GM18907 (cell line): ENCODE data around the gene TMEM132E.

Experiments used
- ATAC-seq: cut with Tn5 transposase; IDR thresholded peaks from one replicate; pipeline ENCODE4 v1.9.1; 2021; ENCODE audit warnings: mild to moderate bottlenecking, moderate library complexity; ENCODE audit not compliant: unreplicated experiment

Gene TMEM132E

GRCh38 chr17:34568953-34569352 lies 10.4 kb upstream of the TMEM132E start:
- no peak for ATAC-seq

- no peak for ATAC-seq
These were observed 9.8 kb upstream of the TMEM132E start for GRCh38 chr17:34569591-34569990.

DNA sequence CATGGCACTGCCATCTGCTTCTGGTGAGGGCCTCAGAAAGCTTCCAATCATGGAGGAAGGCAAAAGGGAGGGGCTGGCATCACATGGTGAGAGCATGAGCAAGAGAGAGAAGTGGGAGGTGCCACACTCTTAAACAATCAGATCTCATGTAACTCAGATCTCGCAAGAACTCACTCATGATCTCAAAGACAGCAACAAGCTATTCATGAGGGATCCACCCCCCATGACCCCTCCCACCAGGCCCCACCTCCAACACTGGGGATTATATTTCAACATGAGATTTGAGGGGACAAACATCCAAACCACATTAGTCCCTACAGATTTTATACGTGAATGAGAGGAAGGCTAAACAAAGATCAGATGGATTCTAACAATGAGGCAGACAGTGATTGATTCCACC lies 8.9 kb upstream of the TMEM132E start:
- no peak for ATAC-seq

DNA sequence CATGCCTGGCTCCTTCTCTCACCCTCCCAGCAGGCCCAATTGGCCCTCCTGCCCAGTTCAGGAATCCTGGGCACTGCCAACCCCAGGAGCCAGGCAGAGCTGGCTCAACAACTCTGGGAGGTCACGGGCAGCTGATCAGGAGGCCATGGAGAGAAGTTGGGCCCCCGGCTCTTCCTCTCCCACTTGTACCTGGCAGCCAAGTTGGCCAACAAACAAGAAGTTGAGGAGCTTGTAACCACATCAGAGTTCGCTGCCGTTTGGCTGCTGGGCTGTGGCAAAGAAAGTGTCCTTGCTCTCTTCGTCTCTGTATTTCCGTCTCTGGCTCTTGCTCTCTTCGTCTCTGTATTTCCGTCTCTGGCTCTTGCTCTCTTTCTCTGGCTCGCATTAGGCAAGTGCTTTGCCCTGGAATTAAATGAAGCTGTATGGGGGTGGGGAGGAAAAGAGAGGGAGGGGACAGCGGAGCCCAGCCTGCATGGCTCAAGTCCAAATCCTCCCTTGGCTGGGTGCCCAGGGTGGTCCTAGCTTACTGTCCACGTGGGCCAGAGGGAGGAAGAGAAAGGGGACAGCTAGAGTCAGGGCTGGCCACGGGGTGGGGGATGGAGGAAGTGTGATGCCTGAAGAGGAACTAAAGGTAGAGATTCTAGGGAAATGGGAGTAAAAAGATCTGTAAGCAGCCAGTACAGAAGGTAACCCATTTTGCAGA lies 7.8 kb upstream of the TMEM132E start:
- no peak for ATAC-seq

DNA sequence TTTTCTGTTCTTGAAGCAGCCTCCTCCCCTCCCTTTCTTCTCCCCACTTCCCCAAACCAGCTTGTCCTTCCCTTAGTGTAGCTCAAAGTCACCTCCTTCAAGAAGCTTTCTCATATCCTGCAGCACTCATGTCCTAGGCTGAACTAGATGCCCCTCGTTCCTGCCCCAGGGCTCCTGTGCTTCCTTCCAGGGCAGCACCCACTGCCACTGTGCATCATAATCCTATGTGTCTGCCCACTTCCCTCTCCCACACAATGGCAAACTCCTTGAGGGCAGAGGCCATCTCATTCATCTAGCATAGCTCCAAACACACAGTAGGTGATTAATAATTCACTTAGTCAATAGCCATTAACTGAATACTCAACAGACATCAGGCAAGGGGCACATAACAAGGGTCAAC lies 6.9 kb upstream of the TMEM132E start:
- no peak for ATAC-seq

DNA sequence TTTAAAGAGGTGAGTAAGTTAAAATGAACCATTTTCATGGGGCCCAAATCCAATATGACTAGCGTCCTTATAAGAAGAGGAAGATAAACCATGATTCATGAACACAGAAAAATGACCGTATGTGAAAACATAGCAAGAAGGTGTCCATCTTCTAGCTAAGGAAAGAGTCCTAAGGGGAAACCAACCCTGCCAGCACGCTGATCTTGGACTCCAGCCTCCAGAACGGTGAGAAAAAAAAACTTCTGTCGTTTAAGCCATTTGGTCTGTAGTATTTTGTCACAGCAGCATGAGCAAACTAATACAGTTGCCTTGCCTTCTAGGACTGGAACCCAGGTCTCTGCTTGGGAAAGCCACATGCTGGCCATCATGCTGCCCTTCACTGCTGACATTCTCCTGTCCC lies 4.2 kb upstream of the TMEM132E start:
- no peak for ATAC-seq

- no peak for ATAC-seq
These were observed 1.4 kb upstream of the TMEM132E start for GRCh38 chr17:34578016-34578415.

DNA sequence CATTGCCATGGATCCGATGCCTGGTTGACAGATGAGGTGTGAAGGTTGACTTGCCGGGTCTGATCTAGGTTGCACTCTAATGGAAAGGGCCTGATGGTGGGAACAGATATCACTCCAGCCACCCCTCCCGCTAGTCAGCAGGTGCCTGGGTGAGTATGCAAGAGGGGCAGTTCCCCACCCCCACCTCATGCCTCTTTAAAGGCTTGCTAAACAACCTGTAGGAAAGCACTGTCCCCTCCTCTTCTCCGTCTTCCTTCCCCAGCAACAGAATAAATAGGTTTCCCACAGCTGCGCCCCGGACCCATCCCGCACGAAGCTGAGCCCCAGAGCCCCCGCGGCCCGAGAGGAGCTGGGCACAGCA lies 746 bp upstream of the TMEM132E start:
- ATAC-seq = no peak

- no peak for ATAC-seq
These were observed 750 bp downstream of the TMEM132E start for GRCh38 chr17:34579979-34580684.

GRCh38 chr17:34580685-34581445 lies 1.5 kb downstream of the TMEM132E start:
- ATAC-seq = no peak

DNA sequence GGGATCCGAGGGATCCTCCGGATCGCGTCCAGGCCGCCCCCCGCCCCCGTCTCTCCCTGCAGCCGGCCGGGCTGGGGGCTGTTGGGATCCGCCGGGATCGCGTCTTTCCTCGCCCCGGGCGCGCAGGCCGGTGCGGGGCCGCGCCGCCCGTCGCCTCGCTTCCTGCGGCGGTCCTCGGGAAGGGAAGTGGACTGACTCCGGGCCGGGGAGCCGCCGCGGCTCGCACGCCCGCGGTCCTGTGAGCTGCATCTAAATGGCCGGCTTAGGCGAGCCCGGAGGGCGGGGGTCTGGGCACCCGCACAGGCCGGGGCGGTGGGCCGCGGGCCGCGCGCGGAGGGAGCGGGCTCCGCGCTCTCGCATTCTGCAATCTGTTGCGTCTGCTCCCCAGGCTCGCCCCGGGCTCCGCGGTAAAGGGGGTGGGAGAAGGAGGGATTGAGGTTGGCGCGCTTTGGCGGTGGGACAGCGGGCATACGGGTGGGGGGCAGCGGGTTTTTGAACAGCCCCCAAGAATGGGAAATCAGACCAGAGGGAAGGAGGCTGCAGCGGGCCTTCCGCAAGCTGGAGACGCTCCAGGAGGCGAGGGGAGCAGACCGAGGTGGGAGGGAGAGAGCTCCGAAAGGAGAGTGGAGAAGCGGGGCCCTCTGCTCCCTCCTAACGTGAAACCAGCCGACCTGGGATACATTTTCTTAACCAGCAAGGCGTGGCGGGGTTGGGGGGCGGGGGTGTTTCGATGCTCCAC lies 2.2 kb downstream of the TMEM132E start:
- no peak for ATAC-seq

DNA sequence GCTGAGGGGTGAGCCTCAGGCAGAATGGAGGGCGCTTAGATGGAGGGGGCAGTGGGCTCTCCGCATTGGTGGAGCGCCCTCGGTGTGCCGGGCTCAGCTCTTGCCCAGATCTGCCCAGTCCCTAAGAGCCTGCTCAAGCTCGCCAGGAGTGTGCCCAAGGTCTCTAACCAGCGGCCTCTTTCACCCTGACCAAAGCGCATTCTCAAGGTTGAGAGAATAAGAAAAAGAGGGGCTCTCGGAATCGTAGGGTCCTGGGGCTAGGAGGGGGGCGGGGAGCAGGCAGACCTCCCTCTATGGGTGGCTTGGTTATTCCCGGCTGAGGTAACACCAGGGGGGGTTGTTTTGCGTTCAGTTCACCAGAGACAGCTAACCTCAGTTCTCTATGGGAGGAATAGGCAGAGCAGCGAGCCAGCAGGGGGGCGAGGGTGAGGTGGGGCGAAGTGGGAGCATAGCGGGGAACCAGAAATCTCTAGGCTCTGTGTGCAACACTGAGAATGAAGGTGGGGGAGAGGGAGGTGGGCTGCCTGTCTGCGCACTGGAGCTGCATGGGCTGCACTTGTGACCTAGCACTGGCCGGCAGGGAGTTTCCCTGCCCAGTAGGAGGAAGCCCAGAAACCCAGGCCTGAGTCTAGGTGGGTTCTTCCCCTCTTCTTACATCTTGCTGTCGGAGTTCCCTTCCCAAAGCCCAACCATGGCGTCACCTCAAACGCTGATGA lies 3.0 kb downstream of the TMEM132E start:
- no peak for ATAC-seq

DNA sequence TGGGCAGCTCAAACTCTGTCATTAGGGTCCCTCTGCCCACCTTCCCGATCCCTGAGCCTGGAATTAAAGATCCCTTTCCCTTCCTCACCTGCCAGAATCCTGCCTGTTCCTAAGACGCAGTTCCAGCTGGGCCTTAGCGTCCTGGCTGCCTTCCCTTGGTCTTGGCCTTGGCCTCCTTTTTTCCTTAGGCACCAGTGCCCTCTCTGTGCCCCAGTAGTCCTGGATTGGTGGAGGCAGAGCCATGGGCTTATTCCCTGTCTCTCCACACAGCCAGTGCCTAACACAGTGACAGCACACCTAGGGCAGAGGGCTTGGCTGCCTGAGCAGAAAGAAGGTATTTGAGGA lies 3.5 kb downstream of the TMEM132E start:
- ATAC-seq = no peak

DNA sequence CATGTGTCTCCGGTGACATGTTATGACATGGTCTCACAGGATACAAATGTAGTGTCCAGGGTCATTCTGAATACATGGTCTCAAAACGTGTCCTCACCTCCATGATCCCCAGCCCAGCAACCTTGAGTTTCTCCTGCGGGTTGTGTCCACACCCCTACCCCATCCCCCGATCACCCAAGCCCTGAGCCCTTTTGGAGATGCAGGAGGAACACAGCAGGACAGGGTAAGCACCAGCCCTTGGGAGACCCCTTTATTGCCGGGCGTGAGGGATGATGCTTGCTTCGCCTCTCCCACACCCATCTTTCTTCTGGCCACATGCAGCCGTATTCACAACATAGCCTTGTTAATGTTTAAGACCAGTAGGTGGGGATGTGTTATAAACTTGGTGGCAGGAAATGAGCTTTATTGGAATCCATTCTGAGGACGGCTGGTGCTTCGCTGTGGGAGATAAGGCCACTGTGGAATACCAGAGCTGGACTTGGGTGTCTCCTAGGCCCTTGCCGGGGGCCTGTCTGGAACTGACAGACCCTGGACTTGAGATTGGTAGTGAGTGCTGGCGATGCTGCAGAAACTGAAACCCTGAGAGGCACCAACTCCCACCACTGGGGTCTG lies 5.5 kb downstream of the TMEM132E start:
- ATAC-seq = no peak

GRCh38 chr17:34586346-34586846 lies 7.0 kb downstream of the TMEM132E start:
- ATAC-seq = no peak

DNA sequence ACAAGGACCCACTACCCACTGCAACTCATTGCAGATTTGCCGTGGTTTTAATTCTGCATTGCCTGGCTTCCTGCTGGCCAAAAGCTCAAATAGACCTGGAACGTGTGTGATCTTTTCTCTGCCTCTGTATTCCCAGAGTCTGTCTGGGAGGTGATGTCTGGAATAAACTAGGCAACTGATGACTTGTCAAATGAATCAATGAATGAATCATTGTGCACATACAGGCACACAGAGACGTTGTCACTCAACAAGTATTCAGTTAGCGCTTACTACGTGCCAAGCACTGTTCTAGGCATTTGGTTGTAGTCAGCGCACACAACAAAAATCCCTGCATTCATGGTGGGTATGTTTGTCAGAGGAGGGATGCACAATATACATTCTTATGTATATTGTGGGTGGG lies 8.9 kb downstream of the TMEM132E start:
- no peak for ATAC-seq

GRCh38 chr17:34589120-34589965 lies 10.0 kb downstream of the TMEM132E start:
- ATAC-seq = no peak

GRCh38 chr17:34592002-34592401 lies 12.6 kb downstream of the TMEM132E start:
- no peak for ATAC-seq

DNA sequence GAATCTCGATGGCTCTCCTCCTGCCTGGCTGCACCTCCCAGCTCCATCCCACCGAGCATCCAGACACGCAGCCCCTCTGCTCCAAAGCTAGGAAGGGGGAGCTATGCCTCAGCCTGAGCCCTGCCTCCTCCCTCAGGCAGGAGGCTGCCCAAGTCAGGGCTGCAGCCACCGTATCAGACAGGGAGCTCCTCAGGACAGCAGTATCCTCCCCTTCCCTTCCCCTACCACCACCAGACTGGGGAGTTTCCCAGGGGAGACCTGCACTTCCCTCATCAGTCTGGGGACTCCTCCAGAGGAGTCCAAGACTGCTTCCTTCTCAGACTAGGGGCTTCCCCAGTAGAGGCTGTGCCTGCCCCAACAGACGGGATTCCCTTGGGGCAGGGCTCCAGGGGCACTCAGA lies 17.5 kb downstream of the TMEM132E start:
- no peak for ATAC-seq
